SW 1271 (cell line): ENCODE measurements around the gene FTO.
A peak's percentile ranks its signal among the peaks of the same experiment; 100 is the strongest.

Source experiments
- DNase-seq, 2 experiments: peaks; one replicate each; lab custom pipeline; 2025; lab: John Stamatoyannopoulos, UW

FTO gene

DNA sequence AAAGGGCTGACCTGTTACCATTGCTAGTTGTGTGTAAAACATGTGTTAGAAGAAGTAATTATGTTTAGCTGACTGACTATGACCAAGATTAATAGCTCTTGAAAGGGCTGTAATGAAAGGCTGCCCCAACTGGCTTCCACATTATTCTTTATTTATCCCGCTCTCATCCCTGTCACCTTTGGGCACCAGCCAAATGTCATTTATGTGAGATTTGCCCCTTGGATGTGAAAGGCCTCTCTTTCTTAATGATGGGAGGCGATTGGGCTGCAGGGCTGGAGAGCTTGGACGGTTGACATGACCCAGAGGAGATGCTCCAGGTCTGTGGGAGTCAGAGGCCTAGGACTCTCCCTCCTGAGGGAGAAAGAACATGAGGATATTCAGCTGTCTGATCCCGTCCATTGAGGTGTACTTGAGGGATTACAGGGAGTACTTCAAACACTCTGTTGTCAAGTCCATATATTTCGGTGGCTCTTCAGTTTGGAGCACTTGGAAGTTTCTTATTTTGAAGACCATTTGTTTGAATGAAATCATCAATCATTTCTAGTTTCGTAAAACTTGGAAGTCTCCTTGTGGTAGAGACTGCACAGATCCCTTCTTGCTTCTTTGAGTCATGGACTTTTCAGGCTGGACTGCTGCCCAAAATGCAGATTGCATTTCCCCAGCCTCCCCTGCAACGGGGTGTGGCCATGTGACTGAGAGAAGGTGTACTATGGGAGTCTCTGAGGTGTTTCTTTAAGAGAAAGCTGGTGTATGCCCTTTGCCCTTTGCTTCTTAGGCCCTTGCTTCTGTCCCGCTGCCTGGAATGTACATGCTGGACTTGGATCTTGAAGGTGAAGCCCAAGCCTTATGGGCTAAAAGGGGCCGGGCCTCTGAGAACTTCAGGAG is 51.3 kb downstream of the FTO start:
- no peak for DNase-seq

GRCh38 chr16:53756275-53756996 is 52.5 kb downstream of the FTO start:
- no peak for DNase-seq

- no peak for DNase-seq
These were observed 54.1 kb downstream of the FTO start for GRCh38 chr16:53757971-53758609.

GRCh38 chr16:53761962-53762703 is 58.2 kb downstream of the FTO start:
- no peak for DNase-seq

DNA sequence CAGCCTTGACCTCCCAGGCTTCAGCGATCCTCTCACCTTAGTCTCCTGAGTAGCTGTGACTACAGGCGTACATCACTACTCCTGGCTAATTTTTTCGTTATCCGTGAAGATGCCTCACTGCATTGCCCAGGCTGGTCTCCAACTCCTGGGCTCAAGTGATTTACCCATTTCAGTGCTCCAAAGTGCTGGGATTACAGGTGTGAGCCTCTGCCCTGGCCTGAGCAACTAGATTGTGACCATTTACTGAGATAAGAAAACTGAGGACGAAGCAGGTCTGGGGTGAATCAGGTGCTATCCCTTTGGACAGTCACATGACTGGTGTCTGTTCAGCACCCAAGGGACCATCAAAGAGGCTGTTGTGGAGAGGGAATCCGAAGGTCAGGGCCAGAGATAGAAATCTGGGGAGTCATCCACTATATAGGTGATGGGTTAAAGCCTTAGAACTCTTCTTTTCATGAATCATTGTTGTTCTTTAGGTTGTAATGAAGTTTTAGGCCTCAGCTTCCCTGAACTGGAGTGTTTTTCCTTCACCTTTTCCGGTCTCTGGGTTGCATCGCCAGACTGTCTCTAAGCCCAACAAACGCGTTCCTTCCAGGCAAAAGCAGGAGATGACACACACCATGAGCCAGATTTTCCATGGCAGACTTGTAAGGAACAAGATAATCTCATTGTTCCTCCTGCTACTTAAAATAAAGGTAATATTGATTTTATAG is 62.5 kb downstream of the FTO start:
- no peak for DNase-seq

- DNase-seq = no peak
These were observed 64.2 kb downstream of the FTO start for GRCh38 chr16:53768167-53768566.

DNA sequence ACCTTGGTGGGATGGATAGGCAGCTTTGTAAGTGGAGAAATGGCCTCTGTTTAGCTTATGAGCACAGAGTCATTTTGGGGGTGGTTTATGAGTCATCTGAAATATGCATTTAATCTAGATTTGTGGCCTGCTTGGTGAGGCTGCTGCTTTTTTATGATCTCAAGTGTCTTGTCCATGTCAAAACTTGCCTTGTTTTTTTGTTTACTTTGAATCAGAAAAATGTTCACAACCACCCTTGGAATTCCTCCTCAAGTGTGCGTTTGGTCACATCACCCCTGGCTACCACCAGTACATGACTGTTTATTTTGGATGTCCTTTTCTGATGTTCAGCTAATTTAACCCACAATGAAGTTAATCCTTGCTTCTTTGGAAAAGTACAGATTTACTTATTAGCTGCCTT is 64.6 kb downstream of the FTO start:
- DNase-seq = peak in 1 of 2 experiments; percentile 7

GRCh38 chr16:53769185-53769584 is 65.2 kb downstream of the FTO start:
- DNase-seq = no peak

DNA sequence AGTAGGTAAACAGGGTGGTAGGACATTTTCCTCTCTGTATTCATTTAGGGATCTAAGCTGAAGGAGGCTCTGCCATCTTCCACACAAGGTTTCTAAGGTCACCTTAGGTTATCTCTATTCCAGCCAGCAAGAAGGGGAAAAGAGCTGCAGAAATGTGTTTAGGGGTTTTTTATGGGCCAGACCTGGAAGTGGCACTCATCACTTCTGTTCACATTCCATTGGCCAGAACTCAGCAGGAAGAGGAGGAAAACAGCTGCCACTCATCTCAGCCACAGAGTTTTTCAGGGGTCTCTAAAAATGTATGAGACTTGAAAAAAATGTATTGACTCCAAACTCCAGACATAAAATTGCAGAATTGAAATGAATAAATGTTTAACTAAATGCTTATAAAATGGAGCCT is 65.8 kb downstream of the FTO start:
- no peak for DNase-seq

GRCh38 chr16:53770641-53771040 is 66.7 kb downstream of the FTO start:
- DNase-seq = no peak

GRCh38 chr16:53771655-53772497 is 67.9 kb downstream of the FTO start:
- DNase-seq = no peak

GRCh38 chr16:53773150-53773846 is 69.3 kb downstream of the FTO start:
- peak in 1 of 2 experiments; percentile 36 for DNase-seq

GRCh38 chr16:53773881-53774280 is 69.9 kb downstream of the FTO start:
- DNase-seq = no peak

DNA sequence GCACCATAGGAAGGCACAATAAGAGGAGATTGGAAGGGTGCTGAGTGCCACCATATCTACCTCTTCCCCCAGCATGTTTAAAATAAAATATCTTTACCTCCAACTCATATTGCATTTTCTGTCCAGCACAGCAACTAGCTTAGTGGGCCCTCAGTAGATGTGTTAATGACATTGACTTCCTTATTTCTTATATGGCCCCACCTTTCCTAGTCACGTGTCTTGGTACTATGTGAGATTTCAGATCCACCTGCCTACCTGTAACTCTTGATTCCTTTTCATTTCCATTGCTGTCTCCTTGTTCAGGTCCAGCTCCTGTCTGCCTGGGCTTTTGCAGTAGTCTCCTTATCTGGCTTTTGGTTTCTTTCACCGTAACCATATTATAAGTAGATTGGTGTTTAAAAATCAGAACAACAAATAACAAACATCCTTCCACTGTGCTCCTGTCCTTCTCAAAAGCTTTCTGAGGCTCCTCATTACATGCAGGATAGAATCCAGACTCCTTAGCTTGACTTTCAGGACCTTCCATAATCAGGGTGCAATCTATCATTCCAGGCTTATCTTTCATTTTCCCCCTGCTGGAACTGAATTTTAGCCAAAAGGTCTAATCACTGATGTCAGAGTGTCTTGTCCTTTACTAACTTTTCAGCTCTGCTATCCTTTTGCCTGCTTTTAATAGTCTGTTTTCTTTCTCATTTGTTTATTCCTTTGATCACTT is 71.3 kb downstream of the FTO start:
- no peak for DNase-seq

- DNase-seq = peak in 1 of 2 experiments; percentile 32
These were observed 72.0 kb downstream of the FTO start for GRCh38 chr16:53775821-53776431.

GRCh38 chr16:53779186-53779585 is 75.2 kb downstream of the FTO start:
- DNase-seq = no peak

DNA sequence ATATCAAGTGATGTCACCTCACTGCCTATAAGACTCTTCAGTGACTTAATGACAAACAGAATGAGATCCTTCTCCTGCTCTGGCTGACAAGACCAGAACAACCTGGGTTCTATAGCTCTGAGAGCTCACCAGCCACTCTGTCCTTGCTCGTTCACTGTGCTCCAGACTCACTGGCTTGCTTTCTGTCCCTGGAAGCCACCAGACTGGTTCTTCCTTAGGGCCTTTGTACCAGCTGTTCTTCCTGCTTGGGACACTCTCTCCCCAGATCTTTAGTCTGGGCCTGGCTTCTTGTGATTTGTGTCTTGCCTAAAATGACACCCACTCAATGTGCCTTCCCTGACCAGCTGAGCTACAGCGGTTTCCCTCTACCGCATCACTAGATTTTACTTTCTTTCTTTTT is 76.1 kb downstream of the FTO start:
- DNase-seq = no peak

- DNase-seq = no peak
These were observed 77.2 kb downstream of the FTO start for GRCh38 chr16:53781023-53781605.
